Measurements from ENCODE around the gene THADA.
"Not testable (repeated sequence)": the region's sequence is repeated elsewhere in the genome, so short reads cannot be mapped to it uniquely, and the experiment has no call there.

The THADA gene

DNA sequence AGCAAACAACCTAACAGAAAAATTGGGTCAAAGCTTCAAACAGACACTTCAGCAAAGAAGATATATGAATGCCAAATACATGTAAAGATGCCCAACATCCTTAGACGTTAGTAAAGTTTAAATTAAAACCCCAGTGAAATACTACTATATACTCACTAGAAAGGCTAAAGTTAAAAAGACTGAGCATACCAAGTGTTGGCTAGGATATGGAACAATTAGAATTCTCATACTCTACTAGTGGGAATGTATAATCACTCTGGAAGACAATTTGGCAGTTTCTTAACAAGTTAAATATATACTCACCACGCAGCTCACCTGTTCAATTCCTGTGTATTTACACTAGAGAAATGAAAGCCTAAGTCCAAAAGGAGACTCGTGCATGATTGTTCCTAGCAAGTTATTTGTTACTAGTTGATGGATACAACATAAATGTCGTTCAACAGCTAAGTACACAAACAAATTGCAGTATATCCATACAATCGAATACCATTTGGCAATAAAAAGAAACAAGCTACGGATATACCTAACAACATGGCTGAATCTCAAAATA, 185.7 kb downstream of the THADA start:
- no peak for DNase-seq

DNA sequence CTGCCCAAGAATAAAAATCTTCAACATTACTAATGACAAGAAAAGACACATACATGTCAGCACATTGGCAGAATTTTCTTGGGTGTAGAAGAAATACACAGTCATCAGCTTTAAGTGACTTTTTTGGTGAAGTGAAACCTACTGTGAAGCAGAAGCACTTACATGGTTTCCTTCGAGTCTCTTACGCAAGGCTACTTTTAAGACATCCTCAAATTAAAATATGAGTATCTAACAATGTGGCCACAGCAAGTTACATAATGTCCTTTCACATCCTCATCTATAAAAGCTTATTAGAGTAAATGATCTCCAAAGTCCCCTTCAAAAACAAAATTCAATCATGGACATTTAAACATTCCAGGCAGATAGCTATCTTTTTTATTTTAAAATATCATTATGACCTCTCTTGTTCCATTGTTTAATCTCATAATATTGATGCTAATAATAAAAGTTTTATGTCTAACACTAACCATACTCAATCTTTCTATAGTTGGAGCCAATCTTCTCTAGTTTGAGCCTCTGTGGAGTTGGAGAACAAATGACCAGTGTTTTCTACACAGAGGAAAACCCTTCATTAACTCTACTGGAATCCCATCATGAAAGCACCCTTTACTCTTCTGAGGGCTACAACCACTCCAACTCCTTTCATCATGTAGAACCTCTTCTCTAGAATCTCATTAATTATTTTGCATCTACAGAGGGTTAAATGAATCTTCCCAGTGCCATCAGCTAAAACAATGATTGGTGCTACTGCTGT, 187.3 kb downstream of the THADA start:
- no peak for DNase-seq

DNA sequence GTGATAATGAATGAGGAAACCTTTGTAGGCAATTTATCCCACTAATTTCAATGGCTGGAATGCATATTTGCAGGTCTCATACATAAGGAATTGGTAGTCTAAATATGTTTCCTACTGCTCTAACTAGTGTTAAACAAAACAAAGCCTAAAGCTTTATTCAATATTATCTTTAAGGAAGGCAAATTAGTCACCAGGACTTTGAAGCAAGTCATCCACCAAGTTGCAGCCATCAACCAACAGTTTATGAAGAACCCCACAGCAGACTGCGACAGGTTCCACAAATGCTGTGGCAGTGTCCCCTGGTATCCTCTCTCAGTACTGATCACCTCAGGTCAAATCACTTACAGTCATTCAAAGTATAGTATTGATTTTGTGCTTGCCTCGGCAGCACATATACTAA, 187.9 kb downstream of the THADA start:
- no peak for DNase-seq

DNA sequence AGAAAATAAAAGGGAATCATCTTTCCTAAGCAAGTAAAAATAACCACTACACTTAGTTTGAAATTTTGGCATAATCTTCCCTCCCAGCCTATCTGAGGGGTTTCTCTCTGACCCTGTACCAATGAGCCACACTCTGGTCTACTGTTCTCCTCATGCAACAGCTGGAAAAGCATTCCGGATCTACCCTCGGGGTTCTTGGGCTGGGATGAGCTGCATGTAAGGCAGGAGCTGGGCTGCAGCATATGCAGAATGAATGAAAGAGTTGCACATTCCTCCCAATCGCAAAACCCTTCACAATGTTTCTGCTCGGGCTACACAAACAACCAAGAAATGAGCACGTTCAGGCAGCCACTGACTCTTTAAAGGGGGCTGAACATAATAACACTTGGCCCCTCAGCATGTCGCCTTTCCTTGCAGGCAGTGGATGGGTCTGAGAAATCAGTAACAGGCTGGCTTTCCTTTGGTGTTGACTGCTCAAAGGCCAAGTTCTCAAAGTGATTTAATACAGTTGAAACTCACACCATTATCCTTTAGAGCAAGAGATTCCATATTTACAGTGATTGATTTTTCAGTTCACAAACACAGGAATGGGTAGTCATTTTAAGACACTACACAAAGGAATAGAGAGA, 189.1 kb downstream of the THADA start:
- DNase-seq = no peak

DNA sequence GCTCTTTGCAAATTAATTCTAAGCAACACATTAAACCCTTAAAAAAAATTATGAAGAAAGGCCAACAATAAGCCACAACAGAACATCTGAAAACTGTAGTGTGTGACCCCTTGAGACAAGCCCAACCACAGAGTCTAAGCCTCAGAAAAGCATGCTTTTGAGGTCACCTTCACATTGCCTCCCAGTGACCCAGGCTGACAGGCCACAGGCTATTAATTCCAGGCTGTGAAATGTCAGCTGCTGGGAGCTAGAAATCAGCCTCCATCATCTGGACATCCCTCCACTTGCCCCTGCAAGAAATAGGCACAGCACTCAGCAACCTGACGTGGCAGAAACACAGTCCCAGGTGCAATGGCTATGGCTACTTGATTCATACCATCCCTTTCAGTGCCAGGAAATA, 190.0 kb downstream of the THADA start:
- DNase-seq = no peak

DNA sequence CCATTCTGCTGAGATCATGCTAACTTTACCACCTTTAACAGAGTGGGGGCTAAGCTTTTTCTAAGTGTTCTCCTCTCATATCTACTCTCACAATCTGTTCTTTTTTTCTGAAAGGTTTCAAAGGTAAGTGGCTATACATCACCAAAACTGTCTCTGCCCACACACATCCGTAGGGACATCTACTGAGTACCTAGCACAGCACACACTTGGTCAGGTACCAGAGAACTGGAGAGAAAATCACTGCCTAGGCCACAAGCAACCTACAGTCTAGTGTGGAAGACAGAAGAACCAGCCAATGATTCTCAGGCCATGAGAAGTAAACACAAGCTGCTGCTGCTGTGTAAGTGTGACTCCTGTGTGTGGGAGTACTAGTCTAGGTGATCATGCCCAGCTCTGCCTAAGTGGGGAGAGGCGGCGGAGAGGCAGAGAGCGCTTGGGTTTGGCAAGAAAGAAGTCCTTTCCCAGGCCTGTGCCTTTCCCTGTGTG, 193.3 kb downstream of the THADA start:
- DNase-seq = no peak

DNA sequence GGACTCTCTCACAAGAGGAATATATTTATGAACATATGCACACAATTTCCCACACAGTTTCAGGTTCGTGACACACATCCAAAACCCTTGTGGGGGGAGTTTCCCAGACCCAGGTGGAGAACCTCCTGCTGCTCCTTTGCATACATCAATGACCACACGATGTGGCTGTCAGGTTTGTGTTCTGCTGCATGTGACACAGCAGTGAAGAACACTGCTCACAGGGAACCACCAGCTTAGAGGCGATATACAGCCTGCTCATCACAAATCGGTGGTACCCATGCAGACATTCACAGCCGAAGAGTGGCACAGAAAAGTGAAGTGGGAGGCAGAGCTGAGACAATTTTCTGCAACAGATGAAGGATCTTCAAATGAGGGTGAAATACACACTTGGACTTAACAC, 193.8 kb downstream of the THADA start:
- DNase-seq = no peak

DNA sequence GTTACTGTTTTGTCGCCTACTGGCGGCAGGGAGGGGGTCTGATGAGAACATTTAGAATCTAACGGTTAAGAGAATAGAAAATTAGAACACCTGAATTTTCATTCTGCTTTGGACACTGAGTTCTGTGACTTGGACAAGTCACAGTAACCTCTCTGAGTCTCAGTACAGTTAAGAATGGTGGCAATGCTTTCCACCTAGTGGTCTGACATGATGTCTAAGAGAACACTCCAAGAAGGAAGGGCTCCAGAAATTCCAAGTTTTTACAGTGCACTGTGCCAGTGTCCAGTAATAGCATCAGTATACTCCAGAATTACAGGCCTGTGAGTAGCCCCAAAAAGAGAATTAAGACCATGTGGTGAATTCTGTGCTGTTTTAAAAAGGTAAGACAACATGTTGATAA, 195.3 kb downstream of the THADA start:
- no peak for DNase-seq

DNA sequence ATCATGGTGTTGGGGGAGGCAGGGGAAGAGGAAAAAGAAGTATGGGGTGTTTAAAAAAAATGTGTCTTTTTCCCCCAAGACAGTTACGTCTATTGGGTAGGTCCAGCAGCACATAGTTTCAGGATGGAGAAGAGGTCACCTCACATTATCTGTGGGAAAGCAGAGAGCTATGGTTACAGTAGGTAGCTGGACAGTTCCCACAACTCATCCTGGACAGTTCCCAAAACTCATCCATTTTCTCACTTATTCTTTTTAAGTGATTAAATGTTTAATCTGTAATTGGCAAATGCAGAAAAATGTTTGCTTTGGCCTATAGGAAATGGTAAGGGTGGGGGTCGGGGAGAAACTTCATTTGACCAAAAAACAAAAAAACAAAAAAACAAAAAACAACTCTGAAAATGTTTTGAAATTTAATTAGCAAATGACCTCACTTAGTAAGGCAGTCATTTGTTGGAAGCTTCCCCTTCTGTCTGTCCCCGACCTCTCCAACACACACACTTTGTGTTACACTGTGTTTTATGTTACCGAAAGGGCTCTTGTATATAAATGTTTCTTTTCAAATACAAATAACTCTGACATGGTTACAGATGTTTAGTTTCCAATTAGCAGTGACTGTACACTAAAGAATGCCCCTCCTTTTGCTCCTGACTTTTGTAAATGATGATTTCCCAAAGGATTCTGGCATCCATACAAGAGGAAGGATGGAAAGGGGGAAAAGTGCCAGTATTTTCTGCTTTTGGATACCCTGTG, 196.1 kb downstream of the THADA start:
- DNase-seq = no peak

DNA sequence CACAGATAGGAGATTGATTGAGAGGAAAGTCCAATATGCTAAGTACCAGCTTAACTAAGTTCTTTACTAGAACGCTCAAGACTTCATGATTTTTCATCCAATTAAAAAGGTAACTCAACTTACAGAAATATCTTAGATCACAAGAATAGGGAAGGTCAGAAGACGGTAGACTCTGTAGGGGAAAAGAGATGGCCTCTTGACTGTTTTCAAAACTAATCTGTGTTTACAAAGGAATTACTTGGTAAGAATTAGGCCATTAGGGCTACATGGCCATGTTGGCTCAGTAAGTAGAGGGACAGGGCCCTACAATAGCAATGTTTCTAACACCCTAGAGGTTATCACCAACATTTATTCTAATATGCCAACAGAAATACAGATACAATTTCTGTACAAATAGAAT, 196.7 kb downstream of the THADA start:
- DNase-seq = no peak

DNA sequence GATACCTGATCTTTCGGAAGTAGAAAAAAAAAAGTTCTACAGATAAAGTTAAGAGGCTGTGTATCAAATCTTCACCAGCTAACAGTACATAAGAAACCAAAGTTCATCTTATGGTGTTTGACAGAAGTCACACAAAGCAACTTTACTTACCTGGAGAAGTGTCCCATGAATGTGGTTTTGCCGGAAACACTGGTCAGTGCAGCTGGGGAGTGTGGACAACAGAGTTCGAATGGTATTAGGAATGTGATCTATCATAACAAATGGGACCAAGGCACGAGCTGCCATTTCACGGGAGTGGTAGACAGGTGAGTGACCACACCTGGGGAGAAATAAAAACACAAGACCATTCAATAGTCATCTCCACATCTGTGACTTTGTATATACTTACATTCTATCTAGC, 198.0 kb downstream of the THADA start:
- DNase-seq = no peak

DNA sequence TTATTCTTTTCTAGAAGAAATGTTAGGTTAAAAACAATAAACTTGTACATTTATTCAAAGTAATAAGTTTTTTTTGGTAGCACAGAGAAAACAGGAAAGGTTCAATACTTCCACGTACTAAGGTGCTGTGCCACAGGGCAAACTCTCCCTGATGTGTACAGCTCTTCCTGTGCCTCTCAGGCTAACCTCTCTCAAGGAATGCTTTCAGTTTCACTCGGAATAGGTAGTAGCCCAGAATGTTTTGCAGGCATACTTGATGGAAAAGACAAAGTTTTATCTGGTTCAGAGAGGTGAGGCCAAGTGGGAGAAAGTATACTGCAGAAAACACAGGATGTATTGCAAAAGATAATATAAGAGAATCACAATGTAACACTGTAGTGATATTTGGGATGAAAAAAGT, 198.4 kb downstream of the THADA start:
- no peak for DNase-seq

DNA sequence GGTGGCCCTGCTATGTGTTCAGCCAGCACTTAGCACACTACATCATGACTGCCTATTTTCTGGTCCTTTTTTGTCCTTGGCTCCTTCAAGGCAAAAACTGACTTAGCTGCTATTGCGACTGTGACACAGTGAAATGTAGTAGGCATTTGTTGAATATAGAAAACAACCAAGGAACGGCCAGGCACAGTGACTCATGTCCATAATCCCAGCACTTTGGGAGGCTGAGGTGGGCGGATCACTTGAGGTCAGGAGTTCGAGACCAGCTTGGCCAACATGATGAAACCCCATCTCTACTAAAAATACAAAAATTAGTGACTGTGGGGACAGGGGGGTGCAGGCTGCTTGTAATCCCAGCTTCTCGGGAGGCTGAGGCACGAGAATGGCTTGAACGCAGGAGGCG, 199.5 kb downstream of the THADA start:
- not testable (repeated sequence) for DNase-seq

DNA sequence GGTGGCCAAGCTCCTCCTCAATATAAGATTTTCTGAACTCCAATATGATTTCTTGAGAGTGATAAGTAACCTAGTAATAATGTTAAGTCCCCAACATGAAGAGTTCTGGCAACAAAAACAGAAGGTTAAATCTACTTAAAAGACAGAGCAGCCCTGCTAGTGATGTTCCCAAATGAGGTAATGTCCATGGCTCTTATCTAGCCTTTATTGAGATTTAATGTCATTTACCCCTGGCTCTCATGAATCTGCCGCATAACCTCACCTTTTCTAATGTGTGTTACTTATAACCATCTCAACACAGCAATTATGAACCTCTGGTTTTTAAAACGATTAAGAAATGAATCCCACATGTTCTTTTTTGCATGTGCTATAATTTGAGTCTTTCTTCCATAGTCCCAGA, 201.9 kb downstream of the THADA start:
- no peak for DNase-seq

DNA sequence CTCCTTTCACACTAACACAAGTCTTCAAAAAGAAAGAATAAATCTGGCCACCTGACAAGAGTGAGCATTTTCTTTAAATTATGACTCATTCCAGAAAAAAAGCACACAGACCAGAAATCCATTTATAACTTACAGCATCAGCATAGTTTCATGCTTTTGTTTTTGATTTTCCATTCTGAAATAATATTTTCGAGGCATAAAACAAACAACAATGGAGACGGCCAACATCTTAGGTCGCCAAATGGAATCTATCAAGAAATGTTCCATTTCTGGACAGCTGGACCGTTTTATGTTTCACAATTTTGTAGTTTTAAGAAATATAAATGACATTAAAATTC, 204.0 kb downstream of the THADA start:
- DNase-seq = no peak

DNA sequence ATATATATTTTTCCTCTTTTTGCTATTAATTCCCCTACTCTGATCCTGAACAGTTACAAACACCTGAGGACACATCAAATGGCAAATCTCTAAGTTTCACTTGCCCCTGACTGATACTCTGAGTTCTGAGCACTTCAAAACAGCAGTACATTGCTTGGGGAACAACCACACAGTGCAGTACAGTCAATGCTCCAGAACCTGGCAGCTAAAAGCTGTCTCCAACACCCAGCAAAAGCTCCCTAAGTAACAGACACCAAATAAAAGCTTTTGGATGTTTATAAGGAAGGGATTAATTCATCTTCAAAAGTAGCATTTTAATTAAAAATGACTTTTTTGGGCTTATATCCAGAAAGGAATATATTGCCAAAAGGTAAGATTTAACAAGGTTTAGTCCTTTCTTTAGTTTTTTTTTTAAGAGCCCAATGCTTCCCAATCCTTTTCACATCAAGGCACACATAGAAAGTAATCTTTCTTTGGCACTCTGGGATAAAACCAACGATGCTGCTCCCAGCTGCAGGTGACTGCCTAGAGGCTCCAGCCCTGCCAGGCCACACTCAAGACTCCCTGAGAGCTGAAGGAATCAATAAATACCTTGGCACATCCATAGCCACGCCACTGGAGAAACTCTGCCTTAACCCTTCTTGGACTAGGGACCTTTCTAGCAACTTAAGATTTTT, 204.5 kb downstream of the THADA start:
- no peak for DNase-seq

DNA sequence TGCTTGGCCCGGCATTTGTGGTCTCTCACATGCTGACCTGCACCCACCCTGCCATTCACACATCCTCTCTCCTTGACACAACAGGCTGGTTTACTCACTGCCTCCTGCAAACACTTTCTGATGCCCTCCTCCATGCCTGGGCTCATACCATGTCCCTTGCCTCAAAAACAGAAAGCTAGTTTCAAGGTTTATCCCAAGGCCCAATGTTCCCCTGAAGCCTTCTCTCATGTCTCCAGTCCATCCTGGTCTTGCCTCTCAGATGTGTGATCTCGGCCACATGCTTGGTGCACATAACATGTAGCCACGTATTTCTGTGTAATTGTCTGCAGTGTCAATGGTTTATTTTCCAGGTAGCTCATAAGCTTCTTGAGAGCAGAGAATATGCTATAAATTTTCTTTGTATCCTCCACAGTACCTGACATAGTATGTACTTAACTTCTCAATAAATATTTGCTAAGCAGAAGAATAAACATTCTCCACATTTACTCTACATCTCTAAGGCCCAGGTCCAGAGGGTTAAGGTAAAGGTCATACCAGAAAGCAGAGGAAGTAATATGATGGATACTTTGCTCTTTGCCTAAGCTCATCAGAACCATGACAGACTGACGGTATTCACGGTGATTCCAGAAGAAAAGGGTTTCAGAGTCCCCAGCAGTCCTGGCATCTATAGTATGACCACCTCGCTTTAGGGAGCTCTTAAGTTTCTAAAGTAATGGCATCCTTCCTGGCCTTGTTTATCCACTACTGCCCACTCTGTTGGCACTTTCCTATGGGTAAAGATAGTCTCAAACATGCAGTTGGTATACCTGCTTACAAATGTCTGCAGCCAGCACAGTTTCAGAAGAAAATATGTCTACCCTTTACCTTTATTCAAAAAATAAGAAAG, 206.0 kb downstream of the THADA start:
- no peak for DNase-seq

DNA sequence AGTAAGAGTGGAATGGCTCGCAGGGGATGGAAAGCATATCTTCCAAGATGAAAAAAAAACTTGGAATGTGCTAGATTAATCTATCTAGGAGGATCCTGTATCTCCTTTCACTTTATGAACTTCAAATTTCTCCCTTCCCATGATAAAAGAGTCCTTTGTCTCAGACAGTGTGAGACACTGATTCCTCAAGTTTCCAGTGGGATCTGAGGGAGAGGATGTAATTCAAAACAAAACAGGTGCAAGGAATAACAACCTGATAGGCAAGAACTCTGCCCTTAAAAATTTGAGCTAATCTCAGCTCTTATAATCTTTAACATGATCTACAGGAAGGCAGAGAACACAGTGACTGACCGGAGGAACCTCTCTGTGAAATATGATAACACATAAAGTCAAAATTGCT, 207.5 kb downstream of the THADA start:
- DNase-seq = no peak

DNA sequence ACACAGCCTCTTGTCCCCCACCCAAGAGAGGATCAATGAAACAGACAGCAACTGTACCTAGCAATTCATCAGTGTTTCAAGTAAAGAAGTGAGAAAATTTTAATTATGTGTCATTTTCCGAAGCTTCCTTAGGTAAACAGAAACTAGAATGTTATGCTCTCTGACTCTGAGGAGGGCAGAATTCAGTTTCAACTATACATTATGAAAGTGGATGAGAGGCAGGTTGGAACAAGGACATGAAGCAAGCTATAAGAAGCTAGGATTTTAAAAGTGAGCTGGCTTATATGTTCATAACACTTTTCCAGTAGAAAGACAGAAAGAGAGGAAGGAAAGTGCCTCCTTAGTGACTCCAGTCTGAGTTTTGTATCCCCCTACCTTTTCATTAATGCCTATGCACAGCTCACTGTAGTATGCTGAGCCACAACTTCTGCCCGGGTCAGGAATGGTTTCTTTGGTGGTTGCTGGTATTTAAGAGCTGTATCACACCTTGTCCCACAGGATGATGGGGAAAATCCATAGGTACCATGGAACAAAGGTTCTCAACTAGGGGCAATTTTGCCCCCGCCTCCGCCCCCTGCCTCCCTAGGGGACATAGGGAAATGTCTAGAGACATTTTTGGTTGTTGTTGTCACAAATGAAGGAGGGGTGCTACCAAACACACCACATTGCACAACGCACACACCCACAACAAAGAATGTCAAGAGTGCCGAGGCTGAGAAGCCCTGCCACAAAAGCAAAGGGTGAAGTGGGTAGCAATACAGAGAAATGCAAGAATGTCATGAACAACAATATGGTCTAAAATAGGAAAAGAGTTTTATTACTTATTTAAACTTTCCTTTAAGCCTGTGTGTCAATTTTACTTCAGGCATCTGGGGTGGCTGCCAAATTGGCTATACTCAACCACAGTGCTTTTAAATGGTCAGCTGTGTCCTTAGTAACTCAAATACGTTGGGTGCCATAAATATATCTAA, 208.5 kb downstream of the THADA start:
- DNase-seq = no peak

DNA sequence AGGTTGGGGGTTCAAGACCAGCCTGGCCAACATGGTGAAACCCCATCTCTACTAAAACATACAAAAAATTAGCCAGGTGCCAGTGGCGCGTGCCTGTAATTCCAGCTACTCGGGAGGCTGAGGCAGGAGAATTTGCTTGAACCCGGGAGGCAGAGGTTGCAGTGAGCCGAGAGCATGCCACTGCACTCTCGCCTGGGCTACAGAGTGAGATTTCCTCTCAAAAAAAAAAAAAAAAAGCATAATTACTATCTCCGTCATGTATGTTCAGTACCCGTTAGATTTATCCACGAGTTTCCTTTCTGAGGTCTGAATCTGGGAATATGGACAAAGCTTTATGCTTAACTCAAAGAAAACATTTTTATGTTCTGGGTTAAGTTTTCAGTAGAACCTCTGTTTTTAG, 209.2 kb downstream of the THADA start:
- DNase-seq = not testable (repeated sequence)

DNA sequence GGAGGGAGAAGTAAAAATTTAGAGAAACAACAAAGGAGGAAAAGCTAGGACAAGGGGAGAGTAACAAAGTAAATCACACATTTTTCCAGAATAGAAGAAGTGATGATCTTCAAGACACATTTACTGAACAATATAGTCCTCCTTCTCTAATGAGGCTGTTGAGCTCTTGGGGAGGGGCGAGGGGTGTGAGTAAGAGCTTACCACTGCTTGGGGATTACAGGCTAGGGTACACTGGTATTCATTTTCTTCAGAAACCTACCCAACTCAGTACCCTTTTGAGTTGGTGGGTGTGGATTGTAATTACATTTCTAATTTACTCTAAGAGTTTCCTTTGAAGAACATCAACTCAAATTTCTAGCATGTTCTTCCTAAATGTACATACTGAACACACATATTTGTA, 211.7 kb downstream of the THADA start:
- no peak for DNase-seq
